ENCODE results near the gene PDGFC.
A peak's percentile ranks its signal among the peaks of the same experiment; 100 is the strongest.

PDGFC gene

GRCh38 chr4:156782491-156782890, 189.1 kb downstream of the PDGFC start:
- DNase-seq (ENCODE audit: low spot score): no peak

- no peak for DNase-seq (ENCODE audit: low spot score)
These were observed 189.7 kb downstream of the PDGFC start for GRCh38 chr4:156781852-156782251.

GRCh38 chr4:156779774-156780173, 191.8 kb downstream of the PDGFC start:
- no peak for DNase-seq (ENCODE audit: low spot score)

- no peak for DNase-seq (ENCODE audit: low spot score)
These were observed 192.6 kb downstream of the PDGFC start for GRCh38 chr4:156779042-156779441.

GRCh38 chr4:156778606-156779005, 193.0 kb downstream of the PDGFC start:
- no peak for DNase-seq (ENCODE audit: low spot score)

- DNase-seq (ENCODE audit: low spot score): no peak
These were observed 193.5 kb downstream of the PDGFC start for GRCh38 chr4:156778093-156778492.

- no peak for DNase-seq (ENCODE audit: low spot score)
These were observed 195.8 kb downstream of the PDGFC start for GRCh38 chr4:156775813-156776212.

GRCh38 chr4:156774422-156774821, 197.2 kb downstream of the PDGFC start:
- DNase-seq (ENCODE audit: low spot score): no peak

- no peak for DNase-seq (ENCODE audit: low spot score)
These were observed 197.8 kb downstream of the PDGFC start for GRCh38 chr4:156773648-156774357.

- no peak for DNase-seq (ENCODE audit: low spot score)
These were observed 200.3 kb downstream of the PDGFC start for GRCh38 chr4:156771171-156771837.

GRCh38 chr4:156770140-156770539, 201.5 kb downstream of the PDGFC start:
- no peak for DNase-seq (ENCODE audit: low spot score)

GRCh38 chr4:156767911-156768415, 203.6 kb downstream of the PDGFC start:
- no peak for DNase-seq (ENCODE audit: low spot score)

GRCh38 chr4:156766846-156767245, 204.8 kb downstream of the PDGFC start:
- DNase-seq (ENCODE audit: low spot score): no peak

- no peak for DNase-seq (ENCODE audit: low spot score)
These were observed 206.3 kb downstream of the PDGFC start for GRCh38 chr4:156765277-156765676.

- no peak for DNase-seq (ENCODE audit: low spot score)
These were observed 206.8 kb downstream of the PDGFC start for GRCh38 chr4:156764846-156765245.

- DNase-seq (ENCODE audit: low spot score): no peak
These were observed 207.5 kb downstream of the PDGFC start for GRCh38 chr4:156764145-156764544.

- DNase-seq (ENCODE audit: low spot score): no peak
These were observed 208.1 kb downstream of the PDGFC start for GRCh38 chr4:156763511-156763910.

- no peak for DNase-seq (ENCODE audit: low spot score)
These were observed 208.7 kb downstream of the PDGFC start for GRCh38 chr4:156762851-156763250.

GRCh38 chr4:156756118-156756517, 215.5 kb downstream of the PDGFC start:
- DNase-seq (ENCODE audit: low spot score): no peak

- DNase-seq (ENCODE audit: low spot score): no peak
These were observed 216.6 kb downstream of the PDGFC start for GRCh38 chr4:156754832-156755570.

- DNase-seq (ENCODE audit: low spot score): peak; percentile 8
These were observed 220.1 kb downstream of the PDGFC start for GRCh38 chr4:156751486-156751885.

- no peak for DNase-seq (ENCODE audit: low spot score)
These were observed 221.9 kb downstream of the PDGFC start for GRCh38 chr4:156749426-156750403.

Measured in RKO (cell line).